ENCODE data around the gene SLX4IP. TPM values are rescaled to one million over a fixed set of nuclear protein-coding genes. Genes with fewer than 3 reads are reported as not detected.

Gene SLX4IP
- total RNA-seq, 2 experiments from 2014 or later: 7.6 to 8.5 TPM

DNA sequence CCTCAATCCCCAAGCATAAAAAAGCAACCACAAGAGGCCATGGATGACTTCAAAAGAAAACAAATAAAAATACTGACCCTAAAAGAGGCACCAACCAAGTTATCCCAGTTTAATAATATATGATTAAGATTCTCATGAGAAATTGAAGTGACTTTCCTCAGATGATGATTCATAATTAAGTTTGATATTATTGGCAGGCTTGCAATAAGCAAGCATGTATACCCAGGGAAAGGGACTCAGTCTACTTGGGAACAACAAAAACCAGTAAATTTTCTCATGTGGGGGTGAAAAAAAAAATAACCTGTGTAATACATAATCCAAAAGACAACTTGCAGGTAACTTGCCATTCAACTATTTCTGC is 219.1 kb downstream of the SLX4IP start:
- Mint-ChIP-seq H3K27ac (no peak overlapping the region), H3K27me3 (peaks cover 12% of the 10 kb centered on the region), H3K4me1 (peaks cover 15% of the 10 kb centered on the region), H3K4me3 (no peak overlapping the region), H3K36me3 (no peaks in the 10 kb centered on the region), H3K9me3 (no peaks in the 10 kb centered on the region)
- no peak for DNase-seq
- POLR2A ChIA-PET: no interaction called here
- no peak for ATAC-seq (ENCODE audit: low read depth)

GRCh38 chr20:10654630-10655029 is 219.5 kb downstream of the SLX4IP start:
- ATAC-seq (ENCODE audit: low read depth) (no peak), DNase-seq (no peak)
- H3K27me3 Mint-ChIP-seq: peaks cover 12% of the 10 kb centered on the region
- no peak overlapping the region for H3K27ac Mint-ChIP-seq
- POLR2A ChIA-PET: no interaction called here
- H3K4me1 Mint-ChIP-seq: peaks cover 15% of the 10 kb centered on the region
- H3K4me3 Mint-ChIP-seq: no peak overlapping the region
- no peaks in the 10 kb centered on the region for H3K36me3 Mint-ChIP-seq
- H3K9me3 Mint-ChIP-seq: no peaks in the 10 kb centered on the region

DNA sequence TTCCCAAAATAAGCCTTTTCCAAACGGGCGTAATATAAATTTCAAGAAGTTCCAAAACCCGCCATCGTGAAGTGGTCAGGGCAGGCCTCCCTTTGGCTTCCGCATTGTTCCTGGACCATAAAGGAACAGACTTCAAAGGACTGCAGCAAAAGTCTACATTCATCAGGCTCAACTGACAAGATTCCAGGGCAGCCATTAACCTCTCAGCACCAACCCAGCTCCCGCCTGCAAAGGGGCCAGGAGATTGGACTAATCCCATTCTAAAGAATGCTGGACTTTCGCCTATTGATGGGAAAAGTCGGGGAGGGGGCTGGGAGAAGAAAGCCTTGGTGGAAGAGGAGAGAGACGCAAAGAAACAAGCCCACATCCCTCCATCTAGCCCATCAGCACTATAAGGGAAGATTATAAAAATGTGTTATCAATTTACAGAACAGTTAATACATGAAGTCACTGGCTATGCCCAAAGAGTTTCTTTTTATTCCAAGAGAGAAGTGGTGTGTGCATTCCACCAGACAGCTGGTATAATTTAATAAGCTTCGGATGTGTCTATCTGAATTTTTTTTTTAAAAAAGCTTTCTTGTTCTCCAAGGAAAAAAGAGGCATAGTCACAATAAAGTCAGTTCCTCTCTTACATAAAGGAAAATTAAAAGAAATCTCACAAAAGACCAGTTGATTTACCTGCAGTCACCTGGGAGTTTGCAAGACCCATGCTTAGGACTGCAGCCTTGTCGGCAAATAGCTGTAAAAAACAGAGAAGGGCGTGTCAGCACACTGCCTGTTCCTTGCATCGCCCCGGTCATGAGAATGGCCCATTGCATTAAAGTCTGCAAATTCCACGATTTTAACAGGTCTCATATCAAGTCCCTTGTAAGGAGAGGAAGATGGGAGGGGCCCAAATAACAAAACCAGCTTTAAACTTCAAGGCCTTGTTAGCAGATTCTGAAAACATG is 220.9 kb downstream of the SLX4IP start:
- no peak for ATAC-seq (ENCODE audit: low read depth)
- POLR2A ChIA-PET: no interaction called here
- Mint-ChIP-seq H3K36me3 (no peaks in the 10 kb centered on the region), H3K4me1 (peaks cover 15% of the 10 kb centered on the region), H3K4me3 (no peak overlapping the region), H3K27ac (no peak overlapping the region), H3K9me3 (no peaks in the 10 kb centered on the region), H3K27me3 (peaks cover 14% of the 10 kb centered on the region)
- no peak for DNase-seq

GRCh38 chr20:10657453-10657852 is 222.3 kb downstream of the SLX4IP start:
- POLR2A ChIA-PET: no interaction called here
- peaks cover 22% of the 10 kb centered on the region for H3K27me3 Mint-ChIP-seq

DNA sequence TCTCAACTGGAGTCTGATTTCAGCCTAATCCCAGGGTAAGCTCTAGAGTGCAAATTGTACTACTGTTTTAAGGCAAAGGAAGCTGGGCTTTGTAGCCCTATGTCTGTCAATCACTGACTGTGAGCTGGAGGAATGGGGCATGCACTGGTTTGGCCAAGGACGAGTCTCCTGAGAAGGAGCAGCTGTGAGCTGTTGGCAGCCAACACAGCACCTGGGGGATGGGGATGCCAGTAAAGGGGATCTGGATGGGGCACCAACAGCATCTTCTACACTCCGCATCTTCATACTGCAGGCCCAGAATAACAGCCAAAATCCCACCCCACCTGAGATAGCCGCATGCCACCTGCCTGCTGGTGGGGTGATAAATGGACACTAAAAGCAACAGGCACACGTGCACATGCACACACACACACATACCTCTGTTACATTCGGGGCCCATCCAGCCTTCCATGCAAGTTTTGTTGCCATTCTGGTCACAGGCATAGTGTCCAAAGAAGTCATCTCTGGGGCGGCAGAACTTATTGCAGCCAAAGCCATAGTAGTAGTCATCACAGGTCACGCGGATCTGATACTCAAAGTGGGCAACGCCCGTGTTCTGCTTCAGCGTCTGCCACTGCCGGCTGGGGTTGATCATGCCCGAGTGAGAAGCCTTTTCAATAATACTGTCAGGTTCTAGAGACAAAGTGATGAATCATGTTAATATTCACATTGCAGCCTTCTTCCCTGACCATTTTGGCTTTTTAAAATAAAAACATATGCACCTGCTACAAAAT is 223.1 kb downstream of the SLX4IP start:
- no peak overlapping the region for H3K27ac Mint-ChIP-seq
- peaks cover 23% of the 10 kb centered on the region for H3K27me3 Mint-ChIP-seq
- H3K36me3 Mint-ChIP-seq: peaks cover 3% of the 10 kb centered on the region
- DNase-seq (no peak), ATAC-seq (ENCODE audit: low read depth) (no peak)
- no peaks in the 10 kb centered on the region for H3K9me3 Mint-ChIP-seq
- no peak overlapping the region for H3K4me3 Mint-ChIP-seq
- H3K4me1 Mint-ChIP-seq: peaks cover 10% of the 10 kb centered on the region
- POLR2A ChIA-PET: no interaction called here

More at GRCh38 chr20:10657453-10657852, 222.3 kb downstream of the SLX4IP start:
- Mint-ChIP-seq H3K36me3 (peaks cover 3% of the 10 kb centered on the region), H3K27ac (no peak overlapping the region), H3K9me3 (no peaks in the 10 kb centered on the region), H3K4me3 (no peak overlapping the region), H3K4me1 (peaks cover 10% of the 10 kb centered on the region)
- DNase-seq: no peak
- ATAC-seq (ENCODE audit: low read depth): no peak

DNA sequence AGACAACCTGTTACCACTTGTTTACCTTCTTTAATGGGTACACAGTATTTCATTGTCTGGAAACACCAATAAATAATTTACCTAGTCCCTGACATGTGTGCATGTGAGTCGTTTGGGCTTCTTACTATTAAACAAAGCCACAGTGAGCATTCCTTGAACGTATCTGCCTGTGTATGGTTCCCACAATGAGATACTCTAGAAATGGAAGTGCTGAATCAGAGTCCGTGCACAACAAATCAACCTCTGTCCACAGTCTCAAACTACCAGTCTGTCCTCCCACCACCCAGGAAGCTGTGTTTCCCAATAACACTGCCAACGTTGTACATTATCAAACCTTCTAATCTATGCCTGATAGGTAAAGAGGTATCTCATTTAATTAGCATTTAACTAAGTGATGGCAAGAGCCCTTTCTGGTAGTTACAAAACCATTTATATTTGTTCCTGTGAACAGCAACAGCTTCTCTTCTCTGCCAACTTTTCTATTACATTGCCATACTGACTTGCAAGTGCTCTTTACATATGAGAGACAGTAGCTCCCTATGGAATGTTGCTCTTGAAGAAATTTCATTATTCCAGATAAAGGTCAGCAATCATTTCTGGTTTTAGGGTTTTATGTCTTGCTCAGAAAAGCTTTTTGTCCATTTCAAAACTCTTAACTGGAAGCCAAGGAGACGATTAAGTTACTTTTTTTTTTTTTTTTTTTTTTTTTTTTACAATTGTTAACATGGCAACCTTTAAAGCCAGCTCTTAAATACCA is 223.9 kb downstream of the SLX4IP start:
- Mint-ChIP-seq H3K4me1 (peaks cover 4% of the 10 kb centered on the region), H3K4me3 (no peak overlapping the region), H3K27ac (no peak overlapping the region), H3K9me3 (no peaks in the 10 kb centered on the region), H3K27me3 (peaks cover 19% of the 10 kb centered on the region), H3K36me3 (peaks cover 3% of the 10 kb centered on the region)
- no peak for DNase-seq
- ATAC-seq (ENCODE audit: low read depth): no peak
- POLR2A ChIA-PET: no interaction called here

GRCh38 chr20:10659651-10660601 is 224.8 kb downstream of the SLX4IP start:
- Mint-ChIP-seq H3K4me3 (no peak overlapping the region), H3K36me3 (peaks cover 3% of the 10 kb centered on the region), H3K27ac (no peak overlapping the region), H3K4me1 (no peaks in the 10 kb centered on the region), H3K27me3 (peaks cover 17% of the 10 kb centered on the region), H3K9me3 (no peaks in the 10 kb centered on the region)
- POLR2A ChIA-PET: no interaction called here
- DNase-seq: no peak
- no peak for ATAC-seq (ENCODE audit: low read depth)

- no peak overlapping the region for H3K27ac Mint-ChIP-seq
- H3K4me1 Mint-ChIP-seq: no peaks in the 10 kb centered on the region
- DNase-seq (no peak), ATAC-seq (ENCODE audit: low read depth) (no peak)
- no peak overlapping the region for H3K4me3 Mint-ChIP-seq
- H3K36me3 Mint-ChIP-seq: peaks cover 3% of the 10 kb centered on the region
- POLR2A ChIA-PET: no interaction called here
- peaks cover 14% of the 10 kb centered on the region for H3K27me3 Mint-ChIP-seq
- no peaks in the 10 kb centered on the region for H3K9me3 Mint-ChIP-seq
Measured at GRCh38 chr20:10660661-10661060, 225.6 kb downstream of the SLX4IP start.

GRCh38 chr20:10661261-10661660 is 226.2 kb downstream of the SLX4IP start:
- H3K27me3 Mint-ChIP-seq: peaks cover 14% of the 10 kb centered on the region
- H3K27ac Mint-ChIP-seq: no peak overlapping the region
- H3K4me1 Mint-ChIP-seq: no peaks in the 10 kb centered on the region
- DNase-seq: no peak
- peaks cover 3% of the 10 kb centered on the region for H3K36me3 Mint-ChIP-seq
- ATAC-seq (ENCODE audit: low read depth): no peak
- no peak overlapping the region for H3K4me3 Mint-ChIP-seq
- H3K9me3 Mint-ChIP-seq: no peaks in the 10 kb centered on the region
- POLR2A ChIA-PET: no interaction called here

DNA sequence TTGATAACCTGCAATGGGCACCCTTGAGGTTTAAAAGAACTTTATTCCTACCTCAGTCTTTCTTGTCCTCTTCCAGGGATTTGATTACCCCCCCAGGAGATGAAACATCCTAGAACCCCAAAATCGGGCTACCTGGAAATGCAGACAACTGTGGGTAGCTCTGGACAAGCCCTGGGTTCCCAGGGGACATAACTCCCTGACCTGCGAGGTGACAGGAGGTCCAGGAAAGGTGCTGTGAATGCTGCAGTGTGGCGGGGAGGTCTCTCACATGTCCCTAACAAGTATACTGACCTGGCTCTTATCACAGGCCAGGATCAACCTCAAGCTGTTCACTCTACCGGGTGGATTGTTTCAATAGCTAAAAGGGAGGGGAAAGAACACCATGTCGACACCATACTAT is 227.0 kb downstream of the SLX4IP start:
- POLR2A ChIA-PET: no interaction called here
- Mint-ChIP-seq H3K4me3 (no peak overlapping the region), H3K4me1 (no peaks in the 10 kb centered on the region), H3K36me3 (peaks cover 3% of the 10 kb centered on the region), H3K9me3 (no peaks in the 10 kb centered on the region), H3K27me3 (peaks cover 14% of the 10 kb centered on the region), H3K27ac (no peak overlapping the region)
- ATAC-seq (ENCODE audit: low read depth) (no peak), DNase-seq (no peak)

- Mint-ChIP-seq H3K4me1 (no peaks in the 10 kb centered on the region), H3K27ac (no peak overlapping the region), H3K9me3 (no peaks in the 10 kb centered on the region), H3K36me3 (peaks cover 3% of the 10 kb centered on the region), H3K4me3 (no peak overlapping the region), H3K27me3 (peaks cover 14% of the 10 kb centered on the region)
- no peak for ATAC-seq (ENCODE audit: low read depth)
- POLR2A ChIA-PET: no interaction called here
- no peak for DNase-seq
Measured at GRCh38 chr20:10662661-10663458, 227.8 kb downstream of the SLX4IP start.

DNA sequence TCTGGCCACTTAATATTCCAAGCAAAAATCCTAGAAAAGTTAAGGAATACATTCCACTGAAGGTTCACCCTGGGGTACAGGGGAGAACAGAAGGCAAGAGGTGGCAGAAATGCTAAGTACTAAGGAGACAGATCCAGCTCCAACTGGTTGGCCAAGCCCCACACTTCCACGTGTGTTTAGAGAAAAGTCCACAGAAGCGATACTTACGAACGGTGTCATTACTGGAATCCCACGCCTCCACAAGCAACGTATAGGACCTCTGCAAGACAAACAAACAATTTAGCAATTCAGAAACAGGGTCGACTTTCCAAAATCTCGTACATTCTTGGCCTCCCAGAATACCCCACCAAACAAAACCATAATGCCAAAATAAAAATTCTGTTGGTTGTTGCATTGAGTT is 228.7 kb downstream of the SLX4IP start:
- ATAC-seq (ENCODE audit: low read depth): no peak
- no peaks in the 10 kb centered on the region for H3K9me3 Mint-ChIP-seq
- H3K4me3 Mint-ChIP-seq: no peak overlapping the region
- no peak for DNase-seq
- H3K27me3 Mint-ChIP-seq: peaks cover 14% of the 10 kb centered on the region
- POLR2A ChIA-PET: no interaction called here
- no peaks in the 10 kb centered on the region for H3K4me1 Mint-ChIP-seq
- no peak overlapping the region for H3K27ac Mint-ChIP-seq
- peaks cover 3% of the 10 kb centered on the region for H3K36me3 Mint-ChIP-seq

Measured in activated naive CD8-positive, alpha-beta T cell treated with anti-CD3 and anti-CD28 coated beads, Interleukin-2, amount 10 ng/mL, durations not matched to agents 7 days and 5 days (primary cell).